Hepatocyte (in vitro differentiated cells): ENCODE data around the gene LHX8. TPM values are rescaled to one million over a fixed set of nuclear protein-coding genes. Genes with fewer than 3 reads are reported as not detected.

Experiments used
- DNase-seq: peaks from one replicate; pipeline ENCODE4 v3.0.0-alpha.2; 2016; ENCODE audit warnings: low spot score
- H2AFZ ChIP-seq: fragments of 200-600 bp; sonication (generic); 2 replicates; pipeline ENCODE4 v1.6.0; 2016; ENCODE audit warnings: antibody characterized with exemption, mild to moderate bottlenecking
- H3K27ac ChIP-seq: fragments of 200-600 bp; sonication (generic); 2 replicates; pipeline ENCODE4 v1.5.1; 2016; ENCODE audit warnings: mild to moderate bottlenecking
- H3K27me3 ChIP-seq: fragments of 200-600 bp; sonication (generic); 2 replicates; pipeline ENCODE4 v1.6.1; 2016
- H3K36me3 ChIP-seq: fragments of 200-600 bp; sonication (generic); replicated peaks from 2 replicates; pipeline ENCODE4 v1.5.1; 2016; ENCODE audit warnings: low read depth; ENCODE audit not compliant: insufficient read depth
- H3K4me1 ChIP-seq: fragments of 200-600 bp; sonication (generic); 2 replicates; pipeline ENCODE4 v1.5.1; 2016; ENCODE audit warnings: mild to moderate bottlenecking, moderate library complexity; ENCODE audit not compliant: insufficient read depth
- H3K4me2 ChIP-seq: fragments of 200-600 bp; sonication (generic); 2 replicates; pipeline ENCODE4 v1.6.0; 2016
- H3K4me3 ChIP-seq: fragments of 200-600 bp; sonication (generic); 2 replicates; pipeline ENCODE4 v1.5.1; 2016; ENCODE audit warnings: mild to moderate bottlenecking
- H3K79me2 ChIP-seq: fragments of 200-600 bp; sonication (generic); 2 replicates; pipeline ENCODE4 v1.6.0; 2017; ENCODE audit warnings: mild to moderate bottlenecking
- H3K9me2 ChIP-seq: fragments of 200-600 bp; sonication (generic); replicated peaks from 2 replicates; pipeline ENCODE4 v1.6.0; 2017; ENCODE audit warnings: mild to moderate bottlenecking; ENCODE audit not compliant: insufficient read depth
- H3K9me3 ChIP-seq: fragments of 200-600 bp; sonication (generic); 2 replicates; pipeline ENCODE4 v1.5.1; 2016; ENCODE audit warnings: low read depth, mild to moderate bottlenecking
- H4K20me1 ChIP-seq: fragments of 200-600 bp; sonication (generic); 2 replicates; pipeline ENCODE4 v1.6.0; 2016; ENCODE audit warnings: mild to moderate bottlenecking; ENCODE audit not compliant: insufficient read depth, poor library complexity, severe bottlenecking
- CTCF ChIP-seq: fragments of 200-600 bp; sonication (generic); IDR thresholded peaks from 2 replicates; pipeline ENCODE4 v1.5.1; 2016; ENCODE audit warnings: antibody characterized with exemption, mild to moderate bottlenecking; ENCODE audit not compliant: poor library complexity
- EZH2 ChIP-seq: fragments of 200-600 bp; sonication (generic); IDR thresholded peaks from 2 replicates; pipeline ENCODE4 v1.6.1; 2016; ENCODE audit warnings: antibody characterized with exemption, mild to moderate bottlenecking, borderline replicate concordance
- EZH2phosphoT487 ChIP-seq: fragments of 200-600 bp; sonication (generic); IDR thresholded peaks from one replicate; pipeline ENCODE4 v1.6.1; 2018; ENCODE audit warnings: antibody characterized with exemption, mild to moderate bottlenecking, low read depth, moderate library complexity; ENCODE audit not compliant: unreplicated experiment, severe bottlenecking
- WGBS: methylation state at CpG from one replicate; pipeline ENCODE4 v1.1.6; 2016; ENCODE audit warnings: low lambda C conversion rate; ENCODE audit errors: missing lambda C conversion rate; 5-methylcytosine and 5-hydroxymethylcytosine counted together
- polyA plus RNA-seq: library from polyadenylated mRNA; unstranded; fragments of >200 nt; fragmentation: Nextera tagmentation; extraction: Ambion mirVana; gene quantifications from 2 replicates; pipeline ENCODE4 v1.2.1, GENCODE V29; 2016
- total RNA-seq: library from RNA; depleted of rRNA; stranded (reverse); fragments of >200 nt; gene quantifications from 2 replicates; pipeline ENCODE4 v1.2.3, GENCODE V29; 2014

The LHX8 gene
- total and polyA plus RNA-seq, 2 experiments from 2014 or later = 0.37 to 0.87 TPM

GRCh38 chr1:75159154-75159553 is 25.0 kb downstream of the LHX8 start:
- Histone ChIP-seq H3K9me2 (no peaks in the 10 kb centered on the region), H3K4me2 (no peak overlapping the region), H3K27me3 (no peaks in the 10 kb centered on the region), H3K79me2 (no peaks in the 10 kb centered on the region), H2AFZ (no peak overlapping the region), H3K4me1 (no peaks in the 10 kb centered on the region), H3K36me3 (no peaks in the 10 kb centered on the region), H4K20me1 (no peaks in the 10 kb centered on the region), H3K9me3 (no peaks in the 10 kb centered on the region), H3K4me3 (no peak overlapping the region), H3K27ac (no peak overlapping the region)
- no peak for DNase-seq
- TF ChIP-seq EZH2phosphoT487 (no peak), EZH2 (no peak), CTCF (no peak)
- WGBS = 90% methylated on average over 3 of the region's 3 CpGs

GRCh38 chr1:75165264-75165663 is 31.1 kb downstream of the LHX8 start:
- Histone ChIP-seq H3K9me3 (no peaks in the 10 kb centered on the region), H3K4me2 (no peak overlapping the region), H3K36me3 (no peaks in the 10 kb centered on the region), H3K4me3 (no peak overlapping the region), H3K4me1 (no peaks in the 10 kb centered on the region), H3K9me2 (no peaks in the 10 kb centered on the region), H3K27me3 (no peaks in the 10 kb centered on the region), H4K20me1 (no peaks in the 10 kb centered on the region), H2AFZ (no peak overlapping the region), H3K27ac (no peak overlapping the region), H3K79me2 (no peaks in the 10 kb centered on the region)
- no peak for TF ChIP-seq EZH2
- TF ChIP-seq EZH2phosphoT487 = no peak
- TF ChIP-seq CTCF = no peak
- DNase-seq = no peak

- Histone ChIP-seq H3K9me3 (no peaks in the 10 kb centered on the region), H3K27ac (no peak overlapping the region), H3K4me2 (no peak overlapping the region), H3K27me3 (no peaks in the 10 kb centered on the region), H4K20me1 (no peaks in the 10 kb centered on the region), H3K4me3 (no peak overlapping the region), H2AFZ (no peak overlapping the region), H3K79me2 (no peaks in the 10 kb centered on the region), H3K36me3 (no peaks in the 10 kb centered on the region), H3K9me2 (no peaks in the 10 kb centered on the region), H3K4me1 (no peaks in the 10 kb centered on the region)
- WGBS = 96% methylated on average over 4 of the region's 4 CpGs
- DNase-seq = no peak
- no peak for TF ChIP-seq CTCF
- TF ChIP-seq EZH2 = no peak
Measured at GRCh38 chr1:75166821-75167220, 32.6 kb downstream of the LHX8 start.

- H4K20me1 ChIP-seq = no peaks in the 10 kb centered on the region
- no peaks in the 10 kb centered on the region for H3K79me2 ChIP-seq
- no peaks in the 10 kb centered on the region for H3K9me3 ChIP-seq
- no peaks in the 10 kb centered on the region for H3K9me2 ChIP-seq
- no peaks in the 10 kb centered on the region for H3K36me3 ChIP-seq
- TF ChIP-seq EZH2 (no peak), CTCF (no peak), EZH2phosphoT487 (no peak)
- no peak overlapping the region for H3K4me3 ChIP-seq
- H2AFZ ChIP-seq = no peak overlapping the region
- H3K27ac ChIP-seq = no peak overlapping the region
- WGBS = 88% methylated on average over 2 of the region's 2 CpGs
- H3K4me1 ChIP-seq = no peaks in the 10 kb centered on the region
- H3K27me3 ChIP-seq = no peaks in the 10 kb centered on the region
- no peak for DNase-seq
- no peak overlapping the region for H3K4me2 ChIP-seq
Measured at GRCh38 chr1:75170011-75170410, 35.8 kb downstream of the LHX8 start.
